SW480 (cell line): ENCODE data around the gene SAYSD1.

ENCODE experiments used
- DNase-seq: peaks from one replicate; pipeline ENCODE4 v3.0.0-alpha.2; 2016; ENCODE audit warnings: low spot score

Gene SAYSD1

DNA sequence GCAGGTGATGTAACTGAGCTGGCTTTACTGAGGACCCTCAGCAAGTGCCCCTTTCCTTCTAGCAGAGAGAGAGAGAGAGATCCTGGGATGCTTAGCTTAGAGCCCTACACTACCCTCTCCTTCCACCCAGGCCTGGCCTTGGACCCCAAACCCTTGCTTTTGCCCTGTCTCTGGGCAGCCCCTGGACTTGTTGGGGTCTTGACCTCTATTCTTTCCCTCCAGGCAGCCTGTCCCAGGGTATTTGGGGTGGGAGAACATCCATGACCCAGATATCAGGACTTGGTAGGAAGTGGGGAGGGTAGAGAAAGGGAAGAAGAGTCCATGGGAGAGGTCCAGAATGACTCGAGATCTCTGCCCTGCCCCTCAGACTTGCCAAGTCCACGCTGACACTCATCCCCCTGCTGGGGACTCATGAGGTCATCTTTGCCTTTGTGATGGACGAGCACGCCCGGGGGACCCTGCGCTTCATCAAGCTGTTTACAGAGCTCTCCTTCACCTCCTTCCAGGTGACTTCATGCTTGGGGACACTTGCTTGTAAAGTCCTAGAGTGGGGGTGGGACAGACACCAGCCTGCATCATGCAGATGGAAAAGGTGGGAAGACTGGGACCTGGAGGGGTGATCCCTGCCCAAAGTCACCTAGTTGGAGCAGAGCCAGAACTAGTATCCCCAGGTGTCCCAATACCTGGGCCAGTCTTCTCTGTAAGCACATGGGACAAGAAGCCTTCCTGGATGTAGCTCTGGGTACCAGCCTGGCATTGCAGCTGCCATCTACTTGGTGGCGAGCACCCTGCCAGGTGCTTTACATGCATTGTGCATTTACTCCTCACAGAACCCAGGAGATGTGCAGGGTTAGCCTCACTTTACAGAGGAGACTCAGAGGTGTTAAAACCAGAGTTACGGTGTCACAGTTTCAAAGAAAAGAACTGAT lies 35.5 kb downstream of the SAYSD1 start:
- no peak for DNase-seq

DNA sequence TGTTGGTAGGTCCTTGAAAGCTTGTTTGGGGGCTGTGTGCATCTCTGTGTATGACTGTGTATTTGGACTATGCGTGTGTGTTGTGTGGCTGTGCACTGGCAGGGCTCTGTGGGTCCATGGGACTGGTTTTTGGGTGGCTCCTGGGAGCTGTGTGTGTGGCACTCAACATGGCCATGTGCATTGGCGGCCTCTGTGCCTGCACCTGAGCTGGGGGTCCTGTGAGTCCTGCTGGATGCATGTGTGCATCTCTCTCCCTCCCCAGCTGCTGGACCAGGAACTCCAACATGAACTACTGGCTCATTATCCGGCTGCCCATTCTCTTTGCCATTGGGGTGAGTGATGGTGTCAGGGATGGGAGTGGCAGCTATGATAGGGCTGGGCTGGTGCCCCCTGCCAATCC lies 36.3 kb downstream of the SAYSD1 start:
- no peak for DNase-seq

DNA sequence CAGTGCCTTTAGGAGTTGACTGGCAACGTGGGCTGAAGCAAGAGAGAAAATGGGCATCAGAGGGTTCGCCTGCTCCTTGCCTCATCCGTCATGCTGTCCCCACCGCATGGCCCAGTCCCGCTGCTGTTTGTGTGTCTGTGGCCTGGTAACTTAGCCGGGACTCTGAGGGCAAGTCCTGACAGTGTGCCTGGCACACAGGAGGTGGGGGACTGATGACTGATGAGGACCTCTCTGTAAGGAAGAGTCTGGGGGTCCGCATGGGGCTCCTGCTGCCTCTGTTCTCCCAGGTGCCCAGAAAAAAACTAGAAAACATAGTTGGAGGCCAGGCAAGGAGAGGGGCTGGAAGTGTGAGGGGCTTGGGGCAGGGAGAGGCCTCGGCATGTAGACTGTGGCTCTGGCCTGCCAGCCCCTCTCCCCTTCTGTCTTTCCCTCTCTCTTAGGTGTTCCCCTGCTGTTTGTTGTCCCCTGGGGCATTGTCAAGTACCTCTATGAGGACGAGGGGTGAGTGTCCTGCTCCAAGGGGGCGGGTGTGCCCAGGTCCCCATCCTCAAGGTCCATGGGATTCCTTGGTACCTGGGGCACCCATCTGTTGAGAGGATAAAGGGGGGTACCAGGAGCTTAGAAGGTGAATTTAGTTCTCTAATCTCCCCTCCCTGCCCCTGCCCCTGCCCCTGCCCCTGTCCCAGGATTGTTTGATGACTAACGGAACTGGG lies 36.9 kb downstream of the SAYSD1 start:
- DNase-seq: no peak

DNA sequence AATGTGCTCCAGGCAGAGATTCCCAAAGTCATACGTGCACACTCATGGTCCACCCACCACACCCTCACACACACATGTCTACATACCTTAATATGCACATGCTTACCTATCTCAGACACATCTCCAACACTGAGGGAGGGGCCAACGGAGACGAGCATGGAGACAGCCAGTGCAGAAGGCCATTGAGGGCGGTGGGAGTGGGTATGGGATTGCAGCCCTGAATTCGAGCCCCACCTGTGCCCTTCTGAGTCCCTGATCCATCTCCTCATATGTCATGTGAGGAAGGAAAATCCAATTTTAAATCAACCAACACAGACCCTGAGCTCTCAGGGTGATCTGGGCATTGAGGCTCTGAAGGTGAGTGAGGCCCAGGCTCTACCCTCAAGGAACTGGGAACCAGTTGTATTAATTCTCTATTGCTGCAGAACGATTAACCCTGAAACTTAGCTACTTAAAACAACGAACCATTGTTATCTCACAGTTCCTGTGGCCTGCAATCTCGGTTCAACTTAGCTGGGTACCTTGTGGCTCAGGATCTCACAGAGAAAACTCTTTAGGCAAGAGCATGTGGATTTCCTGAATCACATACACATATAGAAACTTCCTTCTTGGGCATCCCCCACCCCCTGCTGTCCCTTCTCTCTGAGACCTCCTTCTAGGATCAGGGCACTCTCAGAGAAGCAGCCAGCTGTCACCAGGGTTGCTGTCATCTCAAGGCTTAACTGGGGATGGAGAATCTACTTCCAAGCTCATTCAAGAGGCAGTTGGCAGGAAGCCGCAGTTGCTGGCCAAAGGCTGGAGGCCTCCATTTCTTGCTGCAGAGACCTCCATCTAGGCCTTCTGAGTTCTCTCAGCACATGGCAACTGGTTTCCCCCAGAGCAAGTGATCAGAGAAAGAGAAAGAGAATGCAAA lies 38.1 kb downstream of the SAYSD1 start:
- DNase-seq: no peak

DNA sequence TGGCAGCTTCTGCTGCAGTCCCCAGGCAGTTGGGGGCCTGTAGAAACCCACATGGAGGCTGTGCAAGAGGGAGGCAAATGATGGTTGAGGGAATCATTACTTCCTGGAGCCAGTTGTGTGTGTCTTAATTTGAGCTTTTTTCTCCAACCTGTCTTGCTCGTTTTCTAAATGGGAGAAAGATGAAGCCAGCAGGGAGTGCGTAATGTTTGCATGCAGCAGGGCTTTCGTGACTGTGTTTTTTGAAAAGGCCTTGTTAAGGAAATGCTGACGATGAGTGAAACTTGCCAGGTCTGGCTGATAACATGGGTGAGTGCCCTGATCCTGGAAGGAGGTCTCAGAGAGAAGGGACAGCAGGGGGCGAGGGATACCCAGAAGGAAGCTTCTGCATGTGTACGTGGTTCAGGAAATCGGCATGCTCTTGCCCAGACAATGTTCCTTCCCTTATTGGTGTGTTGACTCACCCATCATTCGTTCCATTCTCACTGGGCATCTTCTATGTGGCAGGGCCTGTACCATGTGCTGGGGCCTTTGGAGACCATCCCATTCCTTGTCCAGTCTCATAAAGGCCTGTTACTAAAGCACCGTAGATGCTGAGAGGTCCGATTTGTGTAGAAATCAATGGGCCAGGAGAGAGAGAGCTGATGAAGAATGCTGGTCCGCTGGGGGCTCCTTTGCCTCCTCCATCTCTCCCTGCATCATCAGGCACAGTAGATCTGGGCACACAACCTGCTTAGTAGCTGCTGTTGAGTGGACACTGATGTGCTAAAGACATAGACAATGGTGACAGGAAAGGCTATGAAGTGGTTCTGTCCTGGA lies 39.0 kb downstream of the SAYSD1 start:
- no peak for DNase-seq

DNA sequence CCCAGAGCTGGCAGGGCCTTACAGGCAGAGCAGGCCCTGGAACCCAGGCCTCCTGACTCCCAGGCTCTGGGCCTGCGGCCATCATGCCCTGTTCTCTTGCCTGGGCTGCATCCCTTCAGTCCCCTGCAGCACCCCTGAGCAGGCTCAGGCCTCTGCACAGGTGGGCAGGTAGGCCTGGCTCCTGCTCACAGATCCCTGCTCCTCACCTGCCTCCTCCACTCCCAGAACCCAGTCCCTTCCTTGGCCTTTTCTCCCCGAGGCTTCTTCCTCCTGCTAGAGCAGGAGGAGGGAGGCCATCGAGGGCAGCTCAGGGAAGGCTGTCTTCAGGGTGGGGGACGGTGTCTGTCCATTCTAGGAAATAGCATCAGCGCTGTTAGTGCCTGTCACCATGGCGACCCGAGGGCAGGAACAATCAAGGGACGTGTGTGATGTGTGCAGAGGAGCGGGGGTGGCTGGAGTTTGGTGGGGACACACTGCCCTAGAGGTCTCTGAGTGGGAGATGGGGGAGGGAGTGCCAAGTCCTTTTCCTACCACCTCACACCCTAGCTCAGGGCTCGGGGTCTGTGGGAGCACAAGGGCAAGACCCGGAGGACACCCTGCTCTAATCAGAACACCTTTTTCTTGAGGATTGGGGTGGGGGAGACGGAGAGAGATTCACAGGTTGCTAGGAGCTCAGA lies 39.8 kb downstream of the SAYSD1 start:
- DNase-seq: no peak

DNA sequence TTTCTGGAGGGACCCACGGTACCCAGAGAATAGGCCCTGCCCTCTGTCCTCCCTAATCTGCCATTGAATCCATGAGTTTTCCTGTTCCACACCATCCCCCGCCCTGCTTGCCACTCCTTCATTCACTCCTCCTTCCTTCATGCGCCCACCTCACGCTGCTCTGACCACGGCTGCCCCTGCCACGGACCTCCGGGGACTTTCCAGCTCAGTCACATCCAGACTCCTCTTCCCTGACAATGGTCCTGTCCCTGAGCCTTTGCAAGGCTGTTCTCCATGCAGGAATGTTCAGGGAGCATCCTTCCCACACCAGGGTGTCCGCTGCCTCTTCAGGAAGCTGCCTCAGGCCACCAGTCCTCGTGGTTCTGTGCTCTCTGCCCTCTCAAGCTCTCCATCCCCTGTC lies 40.5 kb downstream of the SAYSD1 start:
- no peak for DNase-seq

DNA sequence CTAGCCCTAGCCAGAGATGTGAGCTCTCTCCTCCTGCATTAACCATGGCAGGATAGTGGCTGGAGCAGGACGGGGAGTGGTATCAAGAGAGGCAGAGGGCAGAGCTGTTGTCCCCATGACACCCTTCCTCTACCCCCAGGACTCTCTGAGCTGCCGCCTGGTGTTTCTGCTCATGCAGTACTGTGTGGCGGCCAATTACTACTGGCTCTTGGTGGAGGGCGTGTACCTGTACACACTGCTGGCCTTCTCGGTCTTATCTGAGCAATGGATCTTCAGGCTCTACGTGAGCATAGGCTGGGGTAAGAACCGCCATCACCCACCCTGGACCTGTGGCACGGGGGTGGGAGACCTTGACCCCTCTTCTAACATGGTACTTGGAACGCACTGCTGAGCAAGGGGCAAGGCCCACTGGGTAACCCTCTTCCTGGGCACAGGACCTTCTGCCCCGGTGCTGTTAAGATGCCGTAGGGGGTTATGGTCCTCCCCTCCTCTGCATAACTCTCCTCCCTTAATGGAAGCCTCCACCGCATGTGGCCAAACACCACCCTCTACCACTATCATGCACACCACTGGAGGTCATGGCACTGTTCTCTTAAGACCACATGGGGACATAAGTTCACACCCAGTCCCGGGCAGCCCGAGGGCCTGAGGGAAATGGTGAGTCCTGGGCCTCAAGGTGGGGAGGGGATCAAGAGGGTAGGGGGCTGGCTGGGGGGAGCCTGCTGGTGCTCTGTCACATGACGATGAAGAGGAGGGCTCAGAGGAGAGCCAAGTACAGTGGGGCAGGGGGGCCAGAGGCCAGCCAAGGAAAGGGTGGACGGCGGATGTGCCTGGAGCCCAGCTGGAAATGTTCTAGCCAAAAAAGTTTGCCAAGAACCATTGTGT lies 41.3 kb downstream of the SAYSD1 start:
- DNase-seq: no peak

DNA sequence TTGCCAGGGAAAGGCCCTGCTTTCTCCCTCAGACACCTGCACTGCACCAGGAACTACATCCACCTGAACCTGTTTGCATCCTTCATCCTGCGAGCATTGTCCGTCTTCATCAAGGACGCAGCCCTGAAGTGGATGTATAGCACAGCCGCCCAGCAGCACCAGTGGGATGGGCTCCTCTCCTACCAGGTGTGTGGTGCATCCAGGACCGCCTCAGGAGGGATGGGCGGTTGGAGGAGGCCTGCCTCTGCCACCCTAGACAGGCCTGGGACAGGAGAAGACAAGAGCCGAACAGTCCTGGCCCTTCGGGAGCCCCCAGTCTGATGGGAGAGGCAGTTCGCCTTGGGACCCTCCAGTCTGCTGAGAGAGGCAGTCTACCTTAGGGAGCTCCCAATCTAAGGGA lies 42.2 kb downstream of the SAYSD1 start:
- DNase-seq: no peak

DNA sequence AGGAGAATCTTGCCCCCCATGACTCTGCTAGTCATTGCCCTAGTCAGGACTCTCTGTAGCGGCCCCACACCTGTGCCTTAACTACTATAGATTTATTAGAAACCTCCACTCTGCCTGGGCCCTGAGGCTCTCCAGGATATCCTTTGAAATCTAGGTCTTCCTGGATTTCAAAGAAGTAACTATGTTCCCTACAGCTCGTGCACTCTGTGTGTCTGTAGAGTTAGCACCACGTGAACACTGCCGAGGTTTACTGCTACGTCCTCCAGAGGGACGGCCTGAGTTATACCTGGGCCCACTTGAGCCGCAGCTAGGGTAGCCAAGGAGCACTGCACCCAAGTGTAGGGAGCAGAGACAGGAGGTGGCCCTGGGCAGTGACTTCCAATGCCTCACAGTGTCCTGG lies 46.6 kb downstream of the SAYSD1 start:
- no peak for DNase-seq

DNA sequence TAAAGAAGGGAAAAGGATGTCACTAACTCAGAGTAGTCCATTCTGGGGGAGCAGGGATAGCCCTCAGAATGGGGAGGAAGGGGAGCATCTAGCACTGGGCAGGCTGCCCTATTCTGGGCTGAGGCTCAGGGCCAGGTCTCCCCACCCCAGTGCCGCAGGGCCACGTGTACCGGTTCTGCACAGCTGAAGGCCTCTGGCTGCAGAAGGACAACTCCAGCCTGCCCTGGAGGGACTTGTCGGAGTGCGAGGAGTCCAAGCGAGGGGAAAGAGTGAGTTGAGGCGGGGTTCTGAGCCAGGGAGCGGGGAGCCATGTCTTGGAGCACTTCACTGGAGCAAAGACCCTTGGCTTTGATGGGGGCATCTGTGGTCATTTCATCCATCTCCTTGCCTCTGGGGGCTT lies 49.4 kb downstream of the SAYSD1 start:
- no peak for DNase-seq

DNA sequence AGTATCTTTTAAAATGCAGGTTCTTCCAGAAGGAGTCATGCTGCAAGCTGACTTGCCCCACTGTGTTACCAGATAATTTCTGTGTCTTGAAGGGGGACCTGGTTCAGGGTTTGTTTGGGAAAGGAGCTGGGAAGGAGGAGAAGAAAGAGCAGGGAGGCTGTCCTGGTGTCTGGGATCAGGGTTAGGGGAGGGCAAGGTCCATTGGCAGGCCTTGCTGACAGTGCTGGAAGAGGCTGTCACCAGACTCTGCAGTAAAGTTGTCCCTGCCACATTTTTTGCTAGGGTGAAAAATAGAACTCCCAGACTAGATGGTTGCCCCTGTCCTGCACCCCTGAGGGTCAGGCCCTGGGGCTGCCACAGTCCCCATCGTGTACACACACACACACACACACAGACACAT lies 51.5 kb downstream of the SAYSD1 start:
- no peak for DNase-seq

DNA sequence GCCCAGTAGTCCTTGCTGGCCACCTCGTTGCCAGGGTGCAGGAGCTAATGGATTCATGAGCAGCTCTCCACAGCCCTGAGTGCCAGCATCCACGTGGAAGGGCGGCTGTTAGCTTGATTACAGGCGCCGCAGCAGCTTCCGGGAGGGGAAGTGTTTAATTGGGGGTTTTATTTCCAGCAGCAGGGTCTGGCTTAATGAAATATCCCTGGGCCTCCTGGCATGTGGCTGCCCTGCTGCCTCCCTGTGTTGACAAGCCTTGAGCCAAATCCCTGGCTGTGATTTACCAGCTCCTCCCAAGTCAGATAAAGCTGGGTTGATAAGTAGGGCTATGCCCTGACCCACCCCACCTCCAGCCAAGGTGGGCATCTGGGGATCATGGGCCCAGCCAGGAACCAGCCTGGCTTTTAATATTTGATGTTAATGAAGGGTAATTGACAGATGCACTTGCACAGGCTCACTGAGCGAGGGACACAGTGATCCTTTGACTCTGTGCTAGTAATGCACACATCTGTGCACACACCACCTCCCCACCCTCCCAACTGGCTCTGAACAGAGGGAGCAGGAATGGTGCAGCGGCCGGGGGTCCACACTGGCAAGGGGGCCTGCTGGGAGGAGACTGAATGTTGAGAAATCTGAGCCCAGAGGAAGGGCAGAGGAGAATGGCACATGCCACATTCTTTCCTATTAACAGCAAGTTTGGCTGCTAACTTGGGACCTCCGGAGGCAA lies 52.8 kb downstream of the SAYSD1 start:
- no peak for DNase-seq

DNA sequence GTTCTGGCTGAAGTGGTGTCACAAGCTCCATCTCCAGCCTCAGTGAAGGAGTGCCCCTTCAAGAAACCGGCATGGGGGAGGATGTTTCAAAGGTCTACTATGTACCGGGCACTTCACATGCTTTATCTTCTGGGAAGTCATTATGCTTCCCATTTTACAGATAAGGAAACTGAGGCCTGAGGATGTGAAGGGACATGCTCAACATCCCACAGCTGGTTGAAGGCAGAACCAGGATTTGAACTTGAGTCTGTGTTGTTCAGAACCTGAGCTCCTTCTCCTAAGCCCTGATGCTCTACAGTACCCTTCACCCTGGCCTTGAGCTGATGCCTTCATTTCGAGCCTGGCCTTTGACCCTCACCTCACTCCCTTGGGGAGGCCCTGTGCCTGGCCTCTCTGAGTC lies 53.4 kb downstream of the SAYSD1 start:
- DNase-seq: no peak

DNA sequence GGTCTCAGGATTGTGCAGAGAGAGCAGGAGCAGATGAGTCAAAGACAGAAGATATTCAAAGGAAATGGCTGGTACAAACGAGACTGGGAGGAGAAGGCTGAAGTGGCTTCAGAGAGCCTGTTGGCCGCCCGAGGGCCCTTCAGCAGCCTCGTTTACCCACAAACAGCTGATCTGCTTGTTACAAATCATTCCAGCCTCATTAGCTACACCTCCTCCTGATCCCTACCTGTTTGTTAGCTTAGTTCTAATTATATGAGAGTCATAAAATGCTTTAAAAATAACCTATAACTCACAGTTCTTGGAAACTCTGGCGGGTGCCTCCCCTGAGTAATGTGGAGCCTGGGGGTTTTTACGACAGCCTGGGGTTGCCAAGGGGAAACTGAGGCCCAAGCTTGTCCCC lies 53.8 kb downstream of the SAYSD1 start:
- DNase-seq: no peak

DNA sequence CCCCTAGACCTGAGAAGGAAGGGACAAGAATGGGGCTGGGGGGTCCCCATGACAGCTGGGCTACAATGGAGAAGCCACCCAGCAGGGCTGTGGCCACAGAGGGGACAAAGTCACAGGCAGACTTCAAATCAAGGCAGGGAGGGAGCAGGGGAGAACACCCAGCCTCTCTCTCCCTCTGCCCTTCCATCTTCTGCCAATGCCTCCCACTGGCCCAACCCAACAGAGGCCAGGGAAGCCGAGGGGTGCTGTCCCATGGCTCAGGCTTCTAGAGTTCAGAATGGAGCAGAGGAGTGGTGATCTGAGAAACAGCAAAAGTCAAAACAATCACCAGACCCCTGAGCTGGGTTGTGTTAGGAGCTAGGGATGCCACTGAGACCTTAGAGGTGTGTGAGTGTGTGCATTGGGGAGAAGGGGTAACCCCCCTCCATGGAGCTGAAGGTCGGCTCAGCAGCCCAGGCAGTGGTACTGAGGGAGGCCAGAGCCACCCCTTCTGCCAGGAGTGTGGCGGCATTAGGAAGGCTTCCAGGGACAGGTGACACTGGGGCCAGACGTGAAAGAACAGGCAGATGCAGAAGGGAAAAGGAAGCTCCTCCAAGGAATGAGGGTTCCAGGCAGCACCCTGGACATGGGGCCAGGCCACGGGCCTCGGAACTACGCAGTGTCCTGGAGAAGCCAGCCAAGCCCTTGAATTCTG lies 54.4 kb downstream of the SAYSD1 start:
- no peak for DNase-seq

DNA sequence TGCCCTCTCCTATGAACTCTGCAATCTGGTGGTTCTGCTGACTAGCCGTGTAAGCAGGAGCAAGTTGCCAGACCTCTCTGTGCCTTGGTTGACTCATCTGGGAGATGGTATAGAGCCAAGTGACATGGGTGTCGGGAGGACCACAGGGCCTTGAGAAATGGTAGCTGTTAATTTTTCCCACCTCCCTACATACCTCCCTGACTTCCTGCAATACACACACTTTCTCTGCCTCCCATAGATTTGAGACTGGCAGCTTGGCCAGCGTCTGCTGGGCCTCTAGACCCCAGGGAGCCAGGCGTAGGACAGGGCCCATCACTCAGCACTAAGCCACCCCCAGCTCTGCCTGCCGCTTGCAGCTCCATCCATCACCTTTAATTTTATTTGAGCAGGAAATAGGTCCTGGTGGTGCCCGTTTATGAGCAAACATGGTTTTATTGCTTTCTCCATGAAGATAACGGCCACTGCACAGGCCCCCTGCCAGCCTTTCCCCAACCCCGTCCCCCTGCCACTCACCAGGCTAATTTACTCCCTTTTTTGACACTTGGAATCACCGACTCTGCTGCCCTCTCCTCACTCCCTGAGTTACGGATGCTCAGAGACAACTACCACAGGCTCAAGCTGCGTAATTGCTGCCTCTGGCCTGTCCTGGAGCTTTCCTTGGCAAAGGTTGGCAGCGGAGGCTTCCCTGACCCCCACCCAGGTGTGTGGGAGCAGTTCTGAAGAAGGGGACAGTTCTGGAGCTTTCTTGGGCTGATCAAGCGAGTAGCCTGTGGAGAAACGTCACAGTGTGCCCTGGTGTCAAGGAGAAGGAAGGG lies 55.3 kb downstream of the SAYSD1 start:
- no peak for DNase-seq
